Medulla oblongata (tissue), 1 donor: ENCODE measurements around the gene RNF39.

Source experiments
- DNase-seq: peaks from one replicate; pipeline ENCODE4 v3.0.0-alpha.2; 2015; ENCODE audit errors: extremely low spot score

Gene RNF39

DNA sequence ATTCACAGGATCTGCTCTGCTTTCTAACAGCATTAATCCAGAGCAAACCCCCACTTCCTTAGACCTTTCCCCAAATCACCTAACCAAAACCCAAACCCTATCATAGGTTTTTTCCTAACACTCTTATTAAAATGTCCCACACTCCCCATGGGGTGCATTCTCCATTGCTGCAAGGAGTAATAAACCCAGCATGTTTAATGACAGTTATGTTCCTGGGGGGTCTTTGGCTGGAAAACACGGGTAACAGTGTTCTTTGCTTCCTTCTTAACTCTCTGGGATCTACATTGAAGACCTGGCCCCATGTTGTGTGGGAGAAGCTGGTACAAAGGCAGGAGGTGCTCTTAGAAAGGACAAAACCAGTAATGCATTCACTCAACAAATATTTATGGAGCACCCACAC is 21.3 kb upstream of the RNF39 start:
- DNase-seq = no peak

DNA sequence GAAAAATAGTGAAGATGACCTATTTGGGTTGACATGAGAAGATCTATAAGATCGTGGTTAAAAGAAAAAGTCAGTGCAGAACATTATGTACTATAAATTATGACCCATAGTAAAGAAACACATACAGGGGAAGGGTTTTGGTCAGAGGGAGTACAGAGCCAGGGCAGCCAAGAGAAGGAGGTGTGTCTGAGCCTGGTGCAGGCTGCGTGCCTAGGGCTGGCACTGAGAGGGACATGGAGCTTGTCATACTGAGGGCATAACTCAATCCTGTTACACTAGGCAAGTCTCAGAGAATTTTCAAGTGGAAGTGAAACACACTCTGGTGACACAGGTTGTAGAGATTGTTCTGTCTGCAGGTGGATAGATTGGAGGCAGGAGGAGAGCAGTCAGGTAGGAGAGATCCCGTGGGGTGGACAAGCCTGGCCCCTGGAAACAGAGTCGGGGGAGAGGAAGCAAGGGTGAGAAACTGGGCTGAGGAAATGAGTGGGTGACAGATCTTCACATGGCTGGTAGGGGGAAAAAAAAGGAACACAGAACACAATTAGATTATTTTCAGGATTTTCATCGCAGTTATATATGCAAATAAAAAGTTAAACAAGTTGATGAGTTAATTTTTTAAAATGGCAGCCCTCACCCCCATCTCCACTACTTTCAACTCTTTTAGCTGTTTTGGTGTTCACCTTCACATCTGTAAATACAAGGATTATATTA is 18.5 kb upstream of the RNF39 start:
- DNase-seq = no peak

DNA sequence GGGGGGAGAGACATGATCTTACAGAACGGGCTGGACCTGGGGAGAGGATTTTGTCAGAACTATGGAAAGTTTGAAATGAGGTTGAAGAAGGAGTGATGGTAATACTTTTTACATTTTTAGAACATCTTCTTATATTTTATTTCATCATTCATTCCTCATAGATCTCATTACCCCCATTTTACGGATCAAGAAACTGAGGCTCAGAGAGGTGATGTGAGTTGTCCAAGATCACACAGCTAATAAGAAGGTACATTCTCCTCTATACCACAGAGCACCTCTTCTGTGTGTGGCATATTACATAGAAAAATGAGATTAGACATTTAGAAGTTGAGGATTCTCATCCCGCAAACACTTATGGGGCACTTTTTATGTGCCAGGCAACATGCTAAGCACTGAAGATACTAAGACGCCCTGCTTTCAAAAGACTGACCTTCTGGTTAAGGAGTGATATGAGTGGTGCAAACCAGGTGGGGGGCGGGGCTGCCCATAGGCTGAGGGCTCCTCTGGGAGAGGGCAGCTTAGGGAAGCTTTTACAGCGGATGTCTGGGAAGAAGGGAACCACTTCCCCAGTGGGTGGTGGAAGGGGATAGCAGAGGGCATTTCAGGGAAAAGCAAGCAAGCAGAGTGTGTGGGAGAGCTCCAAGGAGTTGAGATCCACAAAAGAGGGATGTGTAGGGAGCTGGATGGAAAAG is 17.4 kb upstream of the RNF39 start:
- DNase-seq = no peak

DNA sequence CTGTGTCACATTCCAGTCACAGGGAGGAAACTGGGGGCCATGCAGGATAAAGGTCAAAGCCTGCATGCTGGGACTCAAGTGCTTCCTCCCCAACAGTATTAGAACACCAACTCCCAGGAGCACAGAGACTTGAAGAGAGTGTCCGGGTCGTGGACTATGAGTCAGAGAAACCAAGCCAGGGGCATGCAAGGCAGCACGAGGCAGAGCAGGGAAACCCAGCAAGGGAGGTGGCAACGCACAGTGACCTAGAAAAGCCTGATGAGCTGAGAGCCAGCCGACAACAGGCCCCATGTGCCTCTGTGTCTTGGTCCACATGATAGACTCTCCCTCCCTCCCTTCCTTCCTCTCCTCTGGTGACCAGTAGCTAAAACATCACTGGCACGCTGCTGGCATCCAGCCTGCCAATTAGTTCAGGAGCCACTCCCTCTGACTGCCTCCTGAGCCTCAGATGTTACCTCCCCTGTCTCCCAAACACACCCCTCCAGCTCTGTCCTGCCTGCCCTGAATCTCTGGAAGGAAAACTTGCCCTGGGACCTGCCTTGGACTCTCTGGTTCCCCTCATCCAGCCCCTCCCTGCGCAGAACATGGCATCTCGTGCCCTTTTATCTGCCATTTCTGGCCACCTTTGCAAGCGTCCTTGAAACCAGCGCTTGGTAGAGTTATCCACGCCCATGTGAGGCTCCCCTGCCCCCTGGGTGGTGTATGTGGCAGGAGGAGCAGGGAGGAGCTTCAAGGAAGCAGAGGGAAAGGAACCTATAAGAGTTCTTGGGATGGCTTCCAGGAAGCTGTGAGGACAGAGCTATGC is 16.2 kb upstream of the RNF39 start:
- DNase-seq = no peak

DNA sequence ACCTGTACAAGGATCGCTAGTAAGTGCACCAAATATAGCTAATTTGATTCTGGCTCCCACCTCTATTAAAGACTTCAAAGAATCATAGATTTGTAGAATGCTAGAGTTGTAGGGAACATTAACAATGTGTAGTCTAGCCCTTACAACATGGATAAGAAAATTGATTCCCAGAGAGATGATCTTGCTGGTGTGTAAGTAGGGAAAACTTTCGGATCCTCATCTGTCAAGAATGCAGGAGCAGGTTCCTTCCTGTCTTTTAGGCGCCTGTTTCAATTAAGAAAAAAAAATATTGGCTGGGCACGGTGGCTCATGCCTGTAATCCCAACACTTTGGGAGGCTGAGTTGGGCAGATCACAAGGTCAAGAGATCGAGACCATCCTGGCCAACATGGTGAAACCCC is 12.3 kb upstream of the RNF39 start:
- no peak for DNase-seq

DNA sequence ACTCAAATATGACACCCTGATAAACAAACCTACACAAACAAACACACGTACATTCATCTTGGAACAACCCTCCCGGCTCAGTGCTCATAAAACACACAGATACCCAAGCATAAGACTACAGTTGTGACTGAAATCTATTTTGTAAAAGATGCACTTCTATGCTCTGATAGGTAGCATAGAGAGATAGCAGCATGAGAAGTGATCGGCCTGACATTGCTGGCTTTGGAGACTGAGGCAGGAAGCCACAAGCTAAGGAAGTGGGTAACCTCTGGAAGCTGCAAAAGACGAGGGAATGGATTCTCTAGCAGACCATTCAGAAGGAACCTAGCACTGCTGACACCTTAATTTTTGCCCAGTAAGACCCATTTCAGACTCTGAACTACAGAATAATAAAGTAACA is 1.6 kb upstream of the RNF39 start:
- DNase-seq = no peak

DNA sequence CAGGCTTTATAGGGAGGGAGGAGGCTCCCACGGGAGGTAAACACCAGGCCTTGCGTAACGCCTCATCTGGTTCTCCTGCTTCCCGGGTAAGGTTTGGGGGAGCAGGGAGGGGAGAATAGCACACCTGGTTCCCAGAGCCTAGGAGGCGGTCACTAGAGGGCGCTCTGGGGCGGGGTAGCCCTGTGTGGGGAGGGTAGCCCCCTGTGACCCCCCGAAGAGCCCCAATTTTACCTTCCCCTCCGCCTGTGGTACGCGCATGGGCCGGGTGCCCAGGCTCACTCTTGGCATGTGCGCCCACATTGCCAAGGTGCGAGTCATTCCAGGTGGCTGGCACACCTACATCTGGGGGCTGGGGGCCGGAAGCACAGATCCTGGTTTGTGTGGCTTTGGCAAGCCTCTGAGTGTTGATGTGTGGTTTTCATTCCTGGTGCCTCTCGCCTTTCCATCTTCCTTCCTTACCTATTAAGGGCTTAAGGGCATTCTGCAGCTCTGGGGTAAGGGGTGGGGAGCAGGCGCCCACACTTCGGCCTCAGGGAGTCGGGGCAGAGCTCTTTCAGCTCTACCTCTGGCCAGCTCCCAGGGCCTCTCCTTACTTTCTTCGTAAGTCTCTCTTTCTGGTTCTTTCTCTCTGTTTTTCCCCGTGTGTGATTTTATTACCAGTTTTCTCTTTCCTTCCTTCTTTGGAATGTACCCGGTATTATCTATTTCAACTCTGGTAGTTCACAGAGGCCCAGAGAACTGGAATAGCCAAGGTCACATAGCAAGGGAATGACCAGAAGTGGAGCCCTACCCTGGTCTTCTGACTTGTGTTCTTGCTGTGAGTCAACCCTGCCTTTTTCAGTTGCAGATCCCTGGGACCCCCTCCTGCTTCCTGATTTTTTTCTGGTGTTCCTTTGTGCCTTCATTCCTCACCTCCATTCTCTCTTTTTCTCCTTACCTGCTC is 492 bp upstream of the RNF39 start:
- no peak for DNase-seq

DNA sequence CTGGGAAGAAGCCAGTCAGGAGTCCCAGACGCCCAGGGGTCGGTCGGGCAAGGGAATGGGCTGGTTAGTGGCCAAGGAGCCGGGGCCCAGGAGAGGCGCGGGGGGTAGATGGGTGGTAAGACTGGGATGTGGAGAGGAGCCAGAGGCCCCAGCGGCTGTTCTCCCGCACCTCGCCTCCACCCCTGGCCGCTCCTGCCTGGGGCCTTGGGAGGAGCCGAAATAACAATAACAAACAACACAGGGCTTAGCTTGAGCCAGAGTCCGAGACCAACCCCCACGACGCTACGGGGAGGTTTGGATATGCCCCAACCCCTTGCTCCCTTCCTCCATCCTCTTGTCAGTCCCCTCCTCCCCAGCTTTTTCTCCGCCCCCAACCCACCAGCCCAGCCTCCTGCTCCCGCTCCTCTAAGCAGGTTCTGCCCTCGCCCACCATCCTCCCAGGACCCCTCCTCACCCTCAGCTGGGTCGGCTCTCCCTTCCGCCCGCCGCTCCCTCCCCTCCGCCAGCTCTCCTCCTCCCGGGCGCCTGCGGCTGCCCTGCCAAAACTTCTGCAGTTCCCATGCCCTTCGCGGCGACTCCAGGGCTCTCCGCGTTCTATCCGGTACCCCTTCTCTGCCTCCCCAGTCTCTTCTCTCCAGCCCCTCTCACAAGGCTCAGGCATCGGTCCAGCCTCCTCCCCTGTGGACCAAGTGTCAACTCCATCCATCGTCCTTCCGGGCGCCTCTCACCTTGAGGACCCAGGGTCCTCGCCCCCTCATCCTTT is 1.1 kb downstream of the RNF39 start:
- no peak for DNase-seq

DNA sequence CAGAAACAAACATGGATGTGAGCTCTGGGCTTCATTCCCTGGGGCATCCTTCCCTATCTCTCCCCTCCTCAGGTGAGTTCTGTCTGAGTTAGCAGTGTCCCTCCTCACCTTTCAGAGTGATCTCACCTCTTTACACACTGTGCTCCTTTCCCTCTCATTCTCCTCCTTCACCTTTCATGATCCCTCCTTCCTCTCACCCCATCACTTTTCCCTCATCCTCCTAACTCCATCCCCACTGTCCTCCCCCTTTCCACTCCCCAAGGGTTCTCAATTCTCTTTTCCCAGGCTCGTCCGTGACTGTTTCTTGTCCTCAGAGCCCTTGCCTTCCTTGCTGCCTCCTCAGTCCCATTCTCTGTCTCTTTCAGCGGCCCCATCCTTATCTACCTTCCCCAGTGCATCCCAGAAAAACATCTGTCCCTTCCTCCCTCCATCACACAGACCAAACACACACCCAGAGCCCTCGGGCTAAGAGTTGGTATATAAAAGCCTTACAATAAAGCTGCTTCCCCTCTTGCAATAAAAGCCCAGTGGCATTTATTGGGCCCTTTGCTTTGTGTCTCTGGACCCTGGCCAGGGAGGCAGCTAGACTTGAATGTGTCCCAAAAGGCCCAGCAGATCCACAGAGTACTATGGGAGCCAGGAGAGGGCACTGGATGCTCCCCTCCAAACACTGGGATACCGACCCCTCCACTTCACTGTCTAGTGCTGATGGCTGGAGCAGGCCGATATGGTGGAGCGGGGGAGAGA is 1.9 kb downstream of the RNF39 start:
- no peak for DNase-seq

DNA sequence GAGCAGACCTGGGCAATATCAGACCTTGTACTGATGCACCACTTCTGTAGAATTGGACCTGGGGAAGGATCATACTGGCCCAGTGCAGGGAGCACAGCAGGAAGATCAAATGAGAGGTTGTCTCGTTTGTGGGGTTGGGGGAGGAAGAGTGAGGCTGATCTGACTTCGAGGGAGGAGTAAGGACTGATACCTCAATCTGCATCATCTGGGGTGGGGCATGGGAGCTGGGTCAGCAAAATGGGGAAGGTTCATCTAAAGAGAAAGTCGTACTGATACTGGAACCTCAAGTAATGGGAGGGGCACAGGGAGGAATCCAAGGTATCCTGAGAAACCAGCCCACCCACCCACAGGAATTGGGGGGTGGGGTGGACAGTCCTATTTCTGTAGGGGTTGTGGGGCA is 3.7 kb downstream of the RNF39 start:
- no peak for DNase-seq

DNA sequence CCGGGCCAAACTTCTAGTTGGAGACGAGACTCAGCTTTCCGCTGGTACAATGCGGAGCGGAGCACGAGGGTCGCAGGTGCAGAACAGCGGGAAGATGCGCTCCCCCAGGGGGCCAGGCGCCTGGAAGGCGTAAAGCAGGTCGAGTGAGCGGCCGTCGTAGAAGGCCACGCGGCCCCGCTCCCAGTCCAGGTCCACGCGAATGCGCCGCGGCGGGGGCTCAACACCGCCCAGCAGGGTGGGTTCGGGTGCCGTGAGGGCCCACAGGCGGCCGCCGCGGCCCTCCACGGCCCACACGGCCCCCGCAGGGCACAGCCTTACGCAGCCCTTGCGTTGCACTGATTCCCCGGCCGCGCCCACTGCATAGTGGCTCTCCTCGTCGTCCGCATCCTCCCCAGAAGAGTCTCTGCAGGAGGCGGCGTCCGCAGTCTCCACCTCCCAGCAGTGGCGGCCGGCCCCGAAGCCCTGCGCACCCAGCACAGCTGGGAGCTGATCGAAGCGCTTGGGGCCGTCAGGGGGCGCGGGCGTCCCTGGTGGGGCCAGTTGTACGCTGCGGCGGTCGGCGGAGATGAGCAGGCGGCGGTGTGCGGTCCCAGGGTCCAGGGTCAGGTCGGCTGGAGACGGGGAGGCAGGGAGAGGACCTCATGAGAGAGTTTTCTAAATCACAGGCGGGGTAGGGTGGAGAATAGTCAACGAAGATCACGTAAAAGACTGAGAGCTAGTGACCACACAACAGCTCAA is 4.3 kb downstream of the RNF39 start:
- DNase-seq = no peak

DNA sequence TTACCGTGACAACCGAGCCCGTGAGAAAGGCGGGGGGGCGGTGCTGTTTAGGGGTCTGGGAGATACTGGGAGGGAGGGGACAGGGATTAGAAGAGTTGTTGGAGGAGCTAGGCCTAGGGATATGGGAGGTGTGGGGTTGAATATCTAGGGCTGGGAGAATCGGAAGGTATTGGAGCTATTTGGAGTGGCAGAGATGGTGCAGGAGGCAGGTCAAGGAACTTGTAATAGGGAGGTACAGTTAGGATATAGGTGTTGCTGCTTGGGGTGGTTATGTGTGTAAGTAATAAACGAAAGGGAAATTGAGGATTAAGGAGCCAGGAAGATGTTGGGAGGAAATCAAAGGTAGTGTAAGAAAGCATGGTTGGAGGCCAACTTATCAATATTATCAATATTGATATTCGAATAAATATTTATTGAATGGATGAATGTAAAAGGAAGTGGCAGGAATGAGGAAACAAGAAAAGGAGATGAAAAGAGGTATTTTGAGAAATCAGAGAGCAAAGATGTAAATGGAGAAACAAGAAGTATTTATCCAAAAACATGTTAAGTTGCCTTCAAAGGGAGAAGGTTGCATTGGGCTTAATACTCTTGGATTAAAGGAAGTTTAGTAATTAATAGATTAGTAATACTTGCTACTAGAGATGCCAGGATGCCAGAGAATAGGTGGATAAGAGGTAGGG is 8.0 kb downstream of the RNF39 start:
- no peak for DNase-seq

DNA sequence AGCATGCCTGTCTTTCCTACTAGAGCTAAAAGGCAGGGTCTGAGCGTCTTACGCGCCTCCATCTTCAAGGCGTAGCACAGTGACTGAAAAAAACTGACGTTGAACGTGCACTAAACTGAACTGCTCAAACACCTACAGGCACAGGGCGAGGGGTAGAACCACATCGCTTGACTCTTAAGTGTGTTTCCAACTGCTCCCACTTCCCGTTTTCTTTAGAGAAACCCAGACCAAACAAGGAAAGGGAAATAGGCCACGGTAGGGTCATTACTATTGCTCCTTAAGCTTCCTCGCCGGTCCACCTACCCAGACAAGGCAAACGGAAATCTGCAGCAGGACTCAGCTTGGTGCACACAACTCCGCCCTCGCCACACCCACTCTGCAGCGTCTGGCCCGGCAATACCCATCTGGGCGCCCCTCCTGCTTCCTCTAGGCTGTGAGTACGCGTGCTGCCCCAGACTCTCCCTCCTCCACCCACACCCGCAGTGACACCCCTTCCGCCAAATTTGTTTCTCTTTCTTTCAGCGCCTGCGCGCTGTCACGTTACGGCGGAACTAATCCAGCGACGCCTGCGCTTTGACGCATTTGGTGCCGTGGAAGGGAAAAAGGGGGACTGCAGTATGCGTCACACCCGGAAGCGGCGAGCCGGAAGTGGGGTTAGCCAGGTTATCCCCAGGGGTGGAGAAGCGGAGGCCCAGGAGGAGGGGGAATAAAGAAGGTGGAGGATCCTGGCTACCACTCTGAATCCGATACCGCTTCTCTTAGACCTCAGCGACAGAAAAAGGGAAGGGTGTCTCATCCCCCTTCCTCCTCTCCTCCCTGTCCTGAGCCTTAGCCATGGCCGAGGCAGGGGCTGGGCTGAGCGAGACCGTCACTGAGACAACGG is 8.8 kb downstream of the RNF39 start, which contains the start of gene PPP1R11:
Gene PPP1R11 (plus strand): TSS at position 622 of the 883 bp plus-strand sequence. CDS start 213 bp downstream, at position 835.
- DNase-seq = peak; percentile 100

DNA sequence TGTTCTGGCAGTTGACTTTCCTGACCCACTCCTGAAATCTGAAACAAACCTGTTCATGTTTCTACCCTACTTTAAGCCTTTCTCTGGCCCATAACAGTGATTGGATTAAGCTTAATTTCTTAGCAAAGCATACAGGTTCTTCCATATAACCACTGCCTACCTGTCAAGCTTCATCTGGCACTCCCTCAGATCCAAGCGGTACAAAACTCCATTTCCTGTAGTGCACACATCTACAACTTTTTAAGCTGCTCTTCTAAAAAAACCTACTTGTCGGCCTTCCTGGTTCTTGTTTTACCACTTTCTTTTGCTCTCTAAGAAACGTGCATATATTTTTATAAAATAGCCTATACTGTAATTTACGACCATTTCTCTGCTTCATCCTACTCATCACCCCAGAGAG is 9.5 kb downstream of the RNF39 start:
- DNase-seq = peak; percentile 18

DNA sequence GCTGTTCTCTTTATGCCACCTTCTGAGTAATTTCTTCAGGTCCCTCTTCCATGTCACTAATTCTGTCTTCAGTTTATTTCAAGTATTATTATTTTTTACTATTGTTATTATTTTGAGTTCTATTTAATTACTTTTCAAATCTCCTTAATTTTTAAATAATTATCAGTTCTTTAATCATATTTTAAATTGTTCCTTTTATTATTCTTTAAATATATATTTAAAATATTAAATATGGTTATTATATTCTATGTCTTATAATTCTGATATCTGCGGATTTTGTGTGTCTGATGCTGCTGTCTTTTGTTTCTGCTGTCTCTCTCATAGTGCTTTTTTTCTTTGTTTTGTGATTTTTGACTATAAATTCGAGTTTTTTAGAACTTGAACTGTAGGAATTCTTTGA is 12.3 kb downstream of the RNF39 start:
- DNase-seq = no peak

DNA sequence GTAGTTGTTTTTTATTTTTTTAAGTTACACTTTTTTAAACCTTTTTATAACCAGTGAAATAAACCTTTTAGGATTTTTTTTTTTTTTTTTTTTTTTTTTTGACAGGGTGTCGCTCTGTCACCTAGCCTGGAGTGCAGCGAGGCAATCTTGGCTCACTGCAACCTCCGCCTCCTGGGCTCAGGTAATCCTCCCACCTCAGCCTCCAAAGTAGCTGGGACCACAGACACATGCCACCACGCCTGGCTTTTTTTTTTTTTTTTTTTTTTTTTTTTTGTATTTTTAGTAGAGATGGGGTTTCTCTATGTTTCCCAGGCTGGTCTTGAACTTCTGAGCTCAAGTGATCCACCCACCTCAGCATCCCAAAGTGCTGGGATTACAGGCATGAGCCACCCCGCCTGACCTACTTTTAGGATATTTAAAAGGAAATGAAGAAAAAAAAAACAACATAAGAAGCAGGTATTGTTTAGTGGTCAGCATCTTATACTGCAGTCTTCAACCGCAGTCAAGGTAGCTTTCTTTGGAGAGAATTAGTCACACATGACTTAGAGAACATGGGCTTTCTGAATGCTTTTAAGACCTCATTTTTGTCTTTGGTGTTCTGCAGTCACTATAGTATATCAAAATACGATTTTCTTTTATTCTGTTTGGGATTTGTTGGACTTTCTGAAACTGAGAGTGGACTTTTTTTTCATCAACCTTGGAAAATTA is 12.9 kb downstream of the RNF39 start:
- DNase-seq = no peak

DNA sequence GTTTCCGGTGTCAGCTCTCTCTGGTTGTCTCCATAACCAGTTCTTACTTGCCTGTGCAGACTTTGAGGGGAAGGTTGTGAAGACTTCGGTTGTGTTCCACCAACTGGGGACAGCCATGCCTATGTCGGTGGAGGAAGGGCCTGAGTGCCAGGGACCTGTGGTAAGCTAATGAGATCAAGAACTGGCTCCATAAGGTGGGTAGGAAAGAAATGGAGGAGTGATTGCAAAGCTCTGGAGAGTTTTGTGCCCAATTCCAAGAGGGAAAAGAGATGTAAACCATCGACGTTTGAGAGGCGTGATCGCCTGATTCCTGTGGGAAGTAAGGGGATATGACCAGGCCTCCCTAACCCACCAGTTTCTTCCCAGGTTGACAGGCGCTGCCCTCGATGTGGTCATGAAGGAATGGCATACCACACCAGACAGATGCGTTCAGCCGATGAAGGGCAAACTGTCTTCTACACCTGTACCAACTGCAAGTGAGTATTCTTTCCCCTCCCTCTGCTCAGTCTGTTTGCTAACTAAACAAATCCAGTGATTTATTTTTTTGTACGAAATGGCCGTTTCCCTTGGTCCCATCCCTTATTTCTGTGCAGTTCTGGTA is 13.6 kb downstream of the RNF39 start:
- no peak for DNase-seq
